ENCODE data around the gene FDX1.

- TF ChIP-seq CTCF (IDR thresholded peaks at IDR 0.05) = no peak
- no peak for TF ChIP-seq POLR2A (IDR thresholded peaks at IDR 0.05)
These were observed 1.7 kb upstream of the FDX1 start for GRCh38 chr11:110428040-110428439.
